ES-I3 (cell line): ENCODE data around the gene PBX4.
"Not testable (repeated sequence)": the region's sequence is repeated elsewhere in the genome, so short reads cannot be mapped to it uniquely, and the experiment has no call there.

Experiments used
- H3K36me3 ChIP-seq: 2 replicates; pipeline ENCODE4 v1.6.1; 2013; ENCODE audit warnings: mild to moderate bottlenecking, low read length, control low read depth, moderate library complexity; ENCODE audit not compliant: insufficient read depth
- H3K4me1 ChIP-seq: 2 replicates; pipeline ENCODE4 v1.6.1; 2013; ENCODE audit warnings: mild to moderate bottlenecking, control low read depth, low read length; ENCODE audit not compliant: insufficient read depth
- H3K9ac ChIP-seq: 2 replicates; pipeline ENCODE4 v1.6.1; 2013; ENCODE audit warnings: low read depth, mild to moderate bottlenecking, low read length, moderate library complexity
- H3K9me3 ChIP-seq: 2 replicates; pipeline ENCODE4 v1.6.1; 2013; ENCODE audit warnings: mild to moderate bottlenecking, low read length, moderate library complexity; ENCODE audit not compliant: control insufficient read depth, insufficient read depth

PBX4 gene

GRCh38 chr19:19618219-19619051 is at the start of gene PBX4:
TSS of gene PBX4 (minus strand) at chr19:19618687. CDS start at chr19:19618629, 58 bp downstream.
- no peaks in the 10 kb centered on the region for H3K9me3 ChIP-seq
- H3K4me1 ChIP-seq: no peaks in the 10 kb centered on the region
- peak within 1 kb of the TSS; percentile 60 for H3K9ac ChIP-seq

GRCh38 chr19:19665420-19665948 is 47.0 kb upstream of the PBX4 start:
- H3K9me3 ChIP-seq, H3K36me3 ChIP-seq, H3K9ac ChIP-seq: not testable (repeated sequence)
- peaks cover 15% of the 10 kb centered on the region; the same call in 1 of the 2 replicates for H3K4me1 ChIP-seq

More at GRCh38 chr19:19618219-19619051, at the start of gene PBX4:
- H3K36me3 ChIP-seq: no peaks in the 10 kb centered on the region

- peaks cover 12% of the 10 kb centered on the region; the same call in 1 of the 2 replicates for H3K4me1 ChIP-seq
- H3K9ac ChIP-seq: peak within 1 kb of the TSS; percentile 88
- peaks cover 7% of the 10 kb centered on the region for H3K36me3 ChIP-seq
- H3K9me3 ChIP-seq: no peaks in the 10 kb centered on the region
Observed at GRCh38 chr19:19663256-19664120, 45.0 kb upstream of the PBX4 start, which contains the start of gene ATP13A1. TSS of gene ATP13A1 (minus strand) at chr19:19663676. CDS start at chr19:19663666, 10 bp downstream.

GRCh38 chr19:19662871-19663255 is 44.4 kb upstream of the PBX4 start:
- Histone ChIP-seq H3K9ac (peak overlapping the region; percentile 88), H3K9me3 (no peaks in the 10 kb centered on the region), H3K4me1 (peaks cover 12% of the 10 kb centered on the region; the same call in 1 of the 2 replicates), H3K36me3 (peaks cover 12% of the 10 kb centered on the region)

GRCh38 chr19:19662344-19662743 is 43.9 kb upstream of the PBX4 start:
- peaks cover 14% of the 10 kb centered on the region for H3K36me3 ChIP-seq
- peaks cover 12% of the 10 kb centered on the region; the same call in 1 of the 2 replicates for H3K4me1 ChIP-seq
- H3K9me3 ChIP-seq: no peaks in the 10 kb centered on the region
- peak overlapping the region; percentile 88; the same call in 1 of the 2 replicates for H3K9ac ChIP-seq

GRCh38 chr19:19661675-19662251 is 43.3 kb upstream of the PBX4 start:
- Histone ChIP-seq H3K9ac (no peak overlapping the region), H3K4me1 (peaks cover 12% of the 10 kb centered on the region; the same call in 1 of the 2 replicates), H3K36me3 (peaks cover 20% of the 10 kb centered on the region), H3K9me3 (no peaks in the 10 kb centered on the region)

GRCh38 chr19:19661141-19661674 is 42.7 kb upstream of the PBX4 start:
- Histone ChIP-seq H3K36me3 (peaks cover 25% of the 10 kb centered on the region), H3K4me1 (peaks cover 12% of the 10 kb centered on the region; the same call in 1 of the 2 replicates), H3K9me3 (no peaks in the 10 kb centered on the region), H3K9ac (no peak overlapping the region)

- Histone ChIP-seq H3K36me3 (peaks cover 28% of the 10 kb centered on the region), H3K9me3 (no peaks in the 10 kb centered on the region), H3K4me1 (peaks cover 12% of the 10 kb centered on the region; the same call in 1 of the 2 replicates)
Observed at GRCh38 chr19:19659646-19660245, 41.3 kb upstream of the PBX4 start.

GRCh38 chr19:19657397-19657783 is 38.9 kb upstream of the PBX4 start:
- no peak overlapping the region for H3K9ac ChIP-seq
- no peaks in the 10 kb centered on the region for H3K9me3 ChIP-seq
- H3K36me3 ChIP-seq: peaks cover 28% of the 10 kb centered on the region
- H3K4me1 ChIP-seq: peaks cover 10% of the 10 kb centered on the region; the same call in 1 of the 2 replicates

More at GRCh38 chr19:19659646-19660245, 41.3 kb upstream of the PBX4 start:
- H3K9ac ChIP-seq: no peak overlapping the region

GRCh38 chr19:19656451-19657396 is 38.2 kb upstream of the PBX4 start:
- Histone ChIP-seq H3K4me1 (peaks cover 4% of the 10 kb centered on the region; the same call in 1 of the 2 replicates), H3K9me3 (no peaks in the 10 kb centered on the region), H3K9ac (no peak overlapping the region), H3K36me3 (peaks cover 28% of the 10 kb centered on the region)

- Histone ChIP-seq H3K4me1 (no peaks in the 10 kb centered on the region), H3K36me3 (peaks cover 34% of the 10 kb centered on the region), H3K9ac (no peak overlapping the region), H3K9me3 (no peaks in the 10 kb centered on the region)
Observed at GRCh38 chr19:19655641-19656343, 37.3 kb upstream of the PBX4 start.

- Histone ChIP-seq H3K36me3 (peaks cover 34% of the 10 kb centered on the region), H3K9me3 (no peaks in the 10 kb centered on the region), H3K4me1 (no peaks in the 10 kb centered on the region), H3K9ac (no peak overlapping the region)
Observed at GRCh38 chr19:19655051-19655594, 36.6 kb upstream of the PBX4 start.
